HEK293 (cell line): ENCODE measurements around the gene HOXC10.

Experiments
- BCL11B ChIP-seq: fragments of 450-650 bp; formaldehyde crosslinking; IDR thresholded peaks from 2 replicates; pipeline ENCODE4 v1.5.1; 2016; ENCODE audit warnings: low read depth, missing biosample characterization, missing genetic modification characterization
- GLI4 ChIP-seq: fragments of 450-650 bp; formaldehyde crosslinking; IDR thresholded peaks from 2 replicates; pipeline ENCODE4 v1.5.1; 2016; ENCODE audit warnings: missing biosample characterization, missing genetic modification characterization
- GLIS2 ChIP-seq: fragments of 450-650 bp; formaldehyde crosslinking; IDR thresholded peaks from 2 replicates; pipeline ENCODE4 v1.5.1; 2016; ENCODE audit warnings: missing biosample characterization, missing genetic modification characterization
- HIC1 ChIP-seq: fragments of 450-650 bp; formaldehyde crosslinking; IDR thresholded peaks from 2 replicates; pipeline ENCODE4 v1.5.1; 2016; ENCODE audit warnings: missing biosample characterization, missing genetic modification characterization
- HOXA7 ChIP-seq: sonication (generic); formaldehyde crosslinking; IDR thresholded peaks from 2 replicates; pipeline ENCODE4 v1.8.1; 2022; ENCODE audit warnings: missing genetic modification reagents, borderline replicate concordance
- KLF1 ChIP-seq: fragments of 450-650 bp; formaldehyde crosslinking; IDR thresholded peaks from 2 replicates; pipeline ENCODE4 v1.5.1; 2016; ENCODE audit warnings: missing biosample characterization, missing genetic modification characterization
- MZF1 ChIP-seq: fragments of 450-650 bp; formaldehyde crosslinking; IDR thresholded peaks from 2 replicates; pipeline ENCODE4 v1.5.1; 2017; ENCODE audit warnings: missing biosample characterization, missing genetic modification characterization, borderline replicate concordance
- PBX3 ChIP-seq: sonication (generic); formaldehyde crosslinking; IDR thresholded peaks from 2 replicates; pipeline ENCODE4 v1.8.1; 2022; ENCODE audit warnings: mild to moderate bottlenecking, moderate library complexity, missing genetic modification reagents
- RBAK ChIP-seq: fragments of 450-650 bp; formaldehyde crosslinking; IDR thresholded peaks from 2 replicates; pipeline ENCODE4 v1.5.1; 2016; ENCODE audit warnings: missing biosample characterization, missing genetic modification characterization
- SALL2 ChIP-seq: fragments of 450-650 bp; formaldehyde crosslinking; IDR thresholded peaks from 2 replicates; pipeline ENCODE4 v1.5.0; 2017; ENCODE audit warnings: missing biosample characterization, mild to moderate bottlenecking, missing genetic modification characterization, borderline replicate concordance
- SCRT1 ChIP-seq: fragments of 450-650 bp; formaldehyde crosslinking; IDR thresholded peaks from 2 replicates; pipeline ENCODE4 v1.5.1; 2016; ENCODE audit warnings: missing biosample characterization, missing genetic modification characterization, borderline replicate concordance
- ZBTB1 ChIP-seq: fragments of 450-650 bp; formaldehyde crosslinking; IDR thresholded peaks from 2 replicates; pipeline ENCODE4 v1.5.1; 2016; ENCODE audit warnings: missing biosample characterization, missing genetic modification characterization
- ZBTB7A ChIP-seq: fragments of 450-650 bp; formaldehyde crosslinking; IDR thresholded peaks from 2 replicates; pipeline ENCODE4 v1.5.1; 2016; ENCODE audit warnings: low read depth, missing biosample characterization, missing genetic modification characterization
- ZEB2 ChIP-seq: fragments of 450-650 bp; formaldehyde crosslinking; IDR thresholded peaks from 2 replicates; pipeline ENCODE4 v1.5.1; 2016; ENCODE audit warnings: missing biosample characterization, missing genetic modification characterization
- ZFP37 ChIP-seq: fragments of 450-650 bp; formaldehyde crosslinking; IDR thresholded peaks from 2 replicates; pipeline ENCODE4 v1.5.1; 2016; ENCODE audit warnings: missing biosample characterization, missing genetic modification characterization
- ZFP41 ChIP-seq: fragments of 450-650 bp; formaldehyde crosslinking; IDR thresholded peaks from 2 replicates; pipeline ENCODE4 v1.5.1; 2016; ENCODE audit warnings: missing biosample characterization, missing genetic modification characterization, borderline replicate concordance
- ZNF114 ChIP-seq: fragments of 450-650 bp; formaldehyde crosslinking; IDR thresholded peaks from 2 replicates; pipeline ENCODE4 v1.5.0; 2017; ENCODE audit warnings: missing biosample characterization, missing genetic modification characterization
- ZNF132 ChIP-seq: fragments of 450-650 bp; formaldehyde crosslinking; IDR thresholded peaks from 2 replicates; pipeline ENCODE4 v1.5.1; 2017; ENCODE audit warnings: missing biosample characterization, missing genetic modification characterization, borderline replicate concordance
- ZNF2 ChIP-seq: fragments of 450-650 bp; formaldehyde crosslinking; IDR thresholded peaks from 2 replicates; pipeline ENCODE4 v1.5.1; 2016; ENCODE audit warnings: missing biosample characterization, missing genetic modification characterization
- ZNF211 ChIP-seq: fragments of 450-650 bp; formaldehyde crosslinking; IDR thresholded peaks from 2 replicates; pipeline ENCODE4 v1.5.1; 2016; ENCODE audit warnings: low read depth, missing biosample characterization, missing genetic modification characterization
- ZNF24 ChIP-seq: fragments of 450-650 bp; formaldehyde crosslinking; IDR thresholded peaks from 2 replicates; pipeline ENCODE4 v1.5.1; 2016; ENCODE audit warnings: missing biosample characterization, missing genetic modification characterization
- ZNF274 ChIP-seq, 2 experiments: fragments of 200-500 bp in 1 of 2; fragments of 450-650 bp in 1 of 2; sonication (Bioruptor generic) in 1 of 2; formaldehyde crosslinking in 1 of 2; IDR thresholded peaks; 2 replicates each; pipeline versions ENCODE4 v1.5.1 to v1.6.1; 2014 to 2016; ENCODE audit warnings: borderline replicate concordance in 1 of 2, inconsistent platforms in 1 of 2, low read length in 1 of 2, missing biosample characterization in 1 of 2, missing genetic modification characterization in 1 of 2
- ZNF335 ChIP-seq: fragments of 450-650 bp; formaldehyde crosslinking; conservative IDR thresholded peaks from 2 replicates; pipeline ENCODE4 v1.5.1; 2016; ENCODE audit warnings: missing biosample characterization, missing genetic modification characterization
- ZNF433 ChIP-seq: fragments of 450-650 bp; formaldehyde crosslinking; IDR thresholded peaks from 2 replicates; pipeline ENCODE4 v1.5.1; 2016; ENCODE audit warnings: missing biosample characterization, missing genetic modification characterization, low read depth
- ZNF449 ChIP-seq: fragments of 450-650 bp; formaldehyde crosslinking; IDR thresholded peaks from 2 replicates; pipeline ENCODE4 v1.5.1; 2017; ENCODE audit warnings: missing biosample characterization, mild to moderate bottlenecking, missing genetic modification characterization, moderate library complexity
- ZNF549 ChIP-seq: fragments of 450-650 bp; IDR thresholded peaks from 2 replicates; pipeline ENCODE4 v1.5.1; 2018; ENCODE audit warnings: missing biosample characterization, missing genetic modification characterization, mild to moderate bottlenecking, inconsistent platforms, moderate library complexity
- ZNF561 ChIP-seq: fragments of 450-650 bp; IDR thresholded peaks from 2 replicates; pipeline ENCODE4 v1.5.1; 2018; ENCODE audit warnings: missing biosample characterization, missing genetic modification characterization, borderline replicate concordance
- ZNF623 ChIP-seq: fragments of 450-650 bp; formaldehyde crosslinking; IDR thresholded peaks from 2 replicates; pipeline ENCODE4 v1.5.1; 2016; ENCODE audit warnings: missing biosample characterization, missing genetic modification characterization
- ZNF626 ChIP-seq: fragments of 450-650 bp; sonication (Bioruptor Pico); formaldehyde crosslinking; IDR thresholded peaks from 2 replicates; pipeline ENCODE4 v1.5.1; 2018; ENCODE audit warnings: missing biosample characterization, missing genetic modification characterization, inconsistent platforms
- ZNF654 ChIP-seq: fragments of 450-650 bp; formaldehyde crosslinking; IDR thresholded peaks from 2 replicates; pipeline ENCODE4 v1.5.1; 2016; ENCODE audit warnings: low read depth, missing biosample characterization, missing genetic modification characterization
- ZNF660 ChIP-seq: fragments of 450-650 bp; IDR thresholded peaks from 2 replicates; pipeline ENCODE4 v1.5.1; 2018; ENCODE audit warnings: missing biosample characterization, mild to moderate bottlenecking, missing genetic modification characterization
- ZNF791 ChIP-seq: fragments of 450-650 bp; formaldehyde crosslinking; IDR thresholded peaks from 2 replicates; pipeline ENCODE4 v1.5.1; 2016; ENCODE audit warnings: missing biosample characterization, missing genetic modification characterization
- ZNF792 ChIP-seq: fragments of 450-650 bp; formaldehyde crosslinking; IDR thresholded peaks from 2 replicates; pipeline ENCODE4 v1.5.1; 2016; ENCODE audit warnings: missing biosample characterization, missing genetic modification characterization
- ZNF837 ChIP-seq: fragments of 450-650 bp; formaldehyde crosslinking; IDR thresholded peaks from 2 replicates; pipeline ENCODE4 v1.5.1; 2016; ENCODE audit warnings: missing biosample characterization, missing genetic modification characterization
- ZSCAN5A ChIP-seq: fragments of 450-650 bp; formaldehyde crosslinking; IDR thresholded peaks from 2 replicates; pipeline ENCODE4 v1.5.1; 2016; ENCODE audit warnings: missing biosample characterization, missing genetic modification characterization

The HOXC10 gene

GRCh38 chr12:53995378-53996239 lies 10.7 kb downstream of the HOXC10 start (continued):
- TF ChIP-seq ZNF449, result peak; percentile 15; the same call in 1 of the 2 replicates
- peak; percentile 44; the same call in 1 of the 2 replicates for TF ChIP-seq ZNF24
- peak; percentile 90 for TF ChIP-seq ZNF2 (tag by site-specific recombination)
- no peak for TF ChIP-seq ZSCAN5A
- peak; percentile 81 for TF ChIP-seq GLIS2 (tag by site-specific recombination)
- peak; percentile 14; the same call in 1 of the 2 replicates for TF ChIP-seq ZNF561 (tag by site-specific recombination)
- TF ChIP-seq ZBTB1 (tag by site-specific recombination), result 0 out of 2 replicates have a peak, but pooled peaks have one; percentile 16
- peak; percentile 69 for TF ChIP-seq ZEB2 (tag by site-specific recombination)
- TF ChIP-seq ZNF792, result no peak
- no peak for TF ChIP-seq ZNF114 (tag by site-specific recombination)
- no peak for TF ChIP-seq ZNF837
- TF ChIP-seq ZNF623 (tag by site-specific recombination), result no peak
- peak; percentile 96 for TF ChIP-seq KLF1 (tag by site-specific recombination)
- peak; percentile 50 for TF ChIP-seq PBX3 (CRISPR knock-in tag)
- TF ChIP-seq BCL11B (tag by site-specific recombination), result 0 out of 2 replicates have a peak, but pooled peaks have one; percentile 21
- TF ChIP-seq HOXA7, result no peak
- TF ChIP-seq ZNF211, result no peak
- TF ChIP-seq ZFP37 (tag by site-specific recombination), result peak; percentile 81; the same call in 1 of the 2 replicates
- peak; percentile 53 for TF ChIP-seq ZNF335 (tag by site-specific recombination)
- no peak for TF ChIP-seq ZNF654 (tag by site-specific recombination)
- TF ChIP-seq SCRT1 (tag by site-specific recombination), result no peak
- no peak for TF ChIP-seq ZNF132 (tag by site-specific recombination)
- peak; percentile 97 for TF ChIP-seq MZF1 (tag by site-specific recombination)
- TF ChIP-seq SALL2 (tag by site-specific recombination), result no peak
- TF ChIP-seq ZNF274 (IDR thresholded peaks at IDR 0.05; ENCODE audit: low read length), result no peak
- TF ChIP-seq ZNF274 (tag by site-specific recombination; IDR thresholded peaks at IDR 0.05; ENCODE audit: borderline replicate concordance), result no peak
- TF ChIP-seq RBAK (tag by site-specific recombination), result no peak
- TF ChIP-seq ZFP41 (tag by site-specific recombination), result no peak
- TF ChIP-seq ZBTB7A, result peak; percentile 29; the same call in 1 of the 2 replicates
- no peak for TF ChIP-seq ZNF549 (tag by site-specific recombination)
- TF ChIP-seq GLI4 (tag by site-specific recombination), result no peak
- peak; percentile 81 for TF ChIP-seq ZNF660 (tag by site-specific recombination)
- TF ChIP-seq HIC1, result no peak
- no peak for TF ChIP-seq ZNF791
- no peak for TF ChIP-seq ZNF626 (tag by site-specific recombination)
- no peak for TF ChIP-seq ZNF433 (tag by site-specific recombination)
